ENCODE measurements around the gene CLSTN2.

DNA sequence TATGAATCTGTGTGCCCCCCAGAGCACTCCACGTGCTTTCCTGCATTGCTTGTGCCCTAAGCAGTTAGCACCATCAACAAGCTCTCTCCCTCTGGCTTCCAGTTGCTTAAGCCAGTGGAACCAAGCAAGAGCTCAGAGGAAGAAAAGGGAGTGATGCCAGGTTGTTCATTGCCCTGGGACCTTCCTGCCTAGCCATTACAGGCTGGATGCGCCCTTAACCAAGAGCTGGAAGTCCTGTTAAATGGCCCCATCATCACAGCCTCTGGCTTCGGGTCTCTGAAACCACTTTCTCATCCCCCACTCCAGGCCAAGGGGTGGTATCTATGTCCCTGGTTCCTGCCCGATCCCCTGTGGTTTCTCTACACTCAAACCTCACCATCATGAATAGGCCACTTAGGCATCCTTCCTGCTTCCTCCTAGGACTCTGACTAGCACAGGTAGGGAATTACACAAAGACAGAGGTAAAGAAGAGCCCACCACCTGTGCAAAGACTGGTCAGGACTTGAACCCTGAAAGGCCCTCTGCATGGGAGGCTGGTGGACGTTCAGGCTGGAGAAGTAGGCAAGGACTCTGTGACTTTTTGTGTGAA is 433.3 kb downstream of the CLSTN2 start:
- TF ChIP-seq ZFHX2 (tag by site-specific recombination; conservative IDR thresholded peaks at IDR 0.05) (no peak), ZNF624 (tag by site-specific recombination; IDR thresholded peaks at IDR 0.05) (no peak), ZNF274 (IDR thresholded peaks at IDR 0.05; ENCODE audit: low read length) (no peak), ZNF274 (tag by site-specific recombination; IDR thresholded peaks at IDR 0.05; ENCODE audit: borderline replicate concordance) (no peak), ZNF660 (tag by site-specific recombination; IDR thresholded peaks at IDR 0.05) (no peak), YY1 (tag by site-specific recombination; IDR thresholded peaks at IDR 0.05) (no peak), KLF7 (tag by site-specific recombination; IDR thresholded peaks at IDR 0.05; ENCODE audit: borderline replicate concordance) (no peak)

All from HEK293 (cell line).